Measurements from ENCODE around the gene MAPK11.

The MAPK11 gene

DNA sequence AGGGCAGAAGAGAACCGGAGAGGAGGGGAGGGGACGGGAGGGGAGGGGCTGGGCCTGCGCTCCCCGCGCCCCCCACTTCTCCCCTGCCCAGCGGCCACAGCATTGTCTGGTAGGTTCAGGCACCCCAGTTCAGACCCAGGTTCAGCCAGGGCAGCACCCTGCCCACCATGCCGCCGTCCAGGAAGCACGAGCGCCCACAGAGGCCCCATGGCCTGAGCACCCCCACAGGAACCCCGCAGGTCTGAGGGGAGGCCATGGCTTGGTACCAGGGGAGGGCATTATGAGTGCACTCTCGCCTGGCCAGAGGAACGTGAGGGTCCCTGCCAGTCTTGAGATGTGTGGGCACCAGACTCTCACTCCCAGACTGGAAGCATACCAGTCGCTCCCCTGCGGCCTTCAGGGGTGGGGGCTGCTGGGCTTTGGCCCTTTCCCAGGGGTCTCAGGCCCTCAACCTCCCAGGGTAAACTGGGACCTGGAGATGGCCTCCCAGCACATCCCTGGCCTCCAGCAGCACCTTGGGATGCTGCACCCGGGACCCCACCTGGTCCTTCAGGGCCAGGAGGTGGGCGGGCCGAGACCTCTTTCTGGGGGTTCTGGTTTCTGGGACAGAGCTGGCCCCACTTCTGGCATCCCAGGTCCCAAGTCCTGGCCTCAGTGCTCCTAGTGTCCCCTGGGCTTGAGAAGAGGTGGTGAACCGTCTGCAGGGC, 37.9 kb upstream of the MAPK11 start:
- no peak for DNase-seq

DNA sequence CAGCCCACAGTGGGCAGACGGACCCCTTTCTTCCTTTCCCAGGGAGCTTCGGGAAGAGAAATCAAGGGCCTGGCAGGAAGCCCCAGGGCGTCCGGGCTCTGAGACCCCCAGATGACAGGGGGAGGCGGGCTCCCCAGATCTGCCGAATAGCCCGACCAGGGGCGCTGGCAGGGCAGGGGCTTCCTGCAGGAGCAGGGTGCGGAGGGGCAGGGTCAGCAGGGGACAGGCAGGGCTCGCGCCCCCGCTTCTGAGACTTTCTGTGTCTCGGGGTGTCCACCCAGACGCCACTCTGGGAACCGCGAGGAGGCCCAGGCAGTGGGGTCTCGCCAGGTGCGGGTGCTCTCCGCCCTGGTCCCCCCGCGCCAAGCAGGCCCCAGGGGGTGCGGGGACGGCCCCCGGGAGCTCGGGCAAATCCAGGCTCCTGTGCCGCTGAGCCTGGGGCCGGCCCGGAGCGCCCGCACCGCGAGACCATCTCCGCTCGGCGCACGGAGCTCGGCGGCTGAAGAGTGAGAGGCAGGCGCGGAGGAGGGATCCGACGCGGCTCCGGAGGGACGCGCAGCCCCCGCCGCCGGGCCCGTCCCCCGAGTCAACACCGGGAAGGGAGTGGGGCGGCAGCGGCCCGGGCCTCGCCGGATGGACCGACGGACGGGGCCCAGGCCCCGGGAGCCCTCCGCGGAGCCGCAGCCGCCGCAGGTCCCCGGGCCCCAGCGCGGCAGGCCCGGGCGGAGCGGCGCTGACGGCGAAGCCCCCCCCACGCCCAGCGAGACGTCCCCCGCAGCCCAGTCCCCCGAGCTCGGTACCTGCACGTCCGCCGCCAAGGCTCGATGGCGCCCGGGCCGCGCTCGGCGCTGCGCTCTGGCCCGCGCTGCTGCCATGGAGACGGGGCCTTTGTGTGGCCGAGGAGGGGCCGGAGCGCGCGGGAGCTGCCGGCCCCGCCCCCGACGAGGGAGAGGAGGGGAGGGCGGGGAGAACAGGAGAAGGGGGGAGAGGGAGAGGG, 36.9 kb upstream of the MAPK11 start, which contains the start of gene PLXNB2:
Gene PLXNB2, minus strand, starts transcription at position 894 of the 997 bp plus-strand sequence. CDS start 17,062 bp downstream, outside the sequence.
- peak; percentile 67 for DNase-seq

DNA sequence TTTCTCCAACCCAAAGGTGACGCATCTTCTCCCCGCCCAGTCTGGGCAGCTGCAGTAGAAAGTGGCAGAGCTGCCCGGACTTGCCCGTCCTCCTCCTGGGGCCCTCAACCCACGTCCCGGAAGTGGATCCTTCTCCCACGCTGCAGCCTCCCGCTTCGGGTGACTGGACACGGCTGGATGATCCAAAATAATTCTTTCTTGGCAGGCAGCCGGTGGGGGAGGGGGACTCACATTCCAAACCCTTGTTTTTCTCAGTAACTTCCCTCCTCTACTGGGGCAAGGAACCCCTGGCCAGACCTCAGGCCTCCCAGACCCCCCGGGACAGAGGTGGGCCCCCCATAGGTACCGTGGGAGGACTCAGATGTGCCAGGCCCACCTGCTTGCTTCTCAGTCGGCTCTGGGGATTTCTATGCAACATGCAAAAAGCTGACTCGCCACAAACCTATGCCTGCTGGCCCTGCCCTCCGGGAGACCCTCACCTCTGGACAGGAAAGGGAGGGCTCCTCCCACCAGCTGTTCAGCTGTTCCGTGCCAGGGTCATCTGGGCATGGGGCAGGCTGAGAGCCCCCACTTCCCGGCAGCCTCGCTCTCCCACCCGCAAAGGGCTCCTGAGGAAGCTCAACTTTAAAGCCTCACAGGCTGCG, 35.9 kb upstream of the MAPK11 start:
- peak; percentile 86 for DNase-seq

DNA sequence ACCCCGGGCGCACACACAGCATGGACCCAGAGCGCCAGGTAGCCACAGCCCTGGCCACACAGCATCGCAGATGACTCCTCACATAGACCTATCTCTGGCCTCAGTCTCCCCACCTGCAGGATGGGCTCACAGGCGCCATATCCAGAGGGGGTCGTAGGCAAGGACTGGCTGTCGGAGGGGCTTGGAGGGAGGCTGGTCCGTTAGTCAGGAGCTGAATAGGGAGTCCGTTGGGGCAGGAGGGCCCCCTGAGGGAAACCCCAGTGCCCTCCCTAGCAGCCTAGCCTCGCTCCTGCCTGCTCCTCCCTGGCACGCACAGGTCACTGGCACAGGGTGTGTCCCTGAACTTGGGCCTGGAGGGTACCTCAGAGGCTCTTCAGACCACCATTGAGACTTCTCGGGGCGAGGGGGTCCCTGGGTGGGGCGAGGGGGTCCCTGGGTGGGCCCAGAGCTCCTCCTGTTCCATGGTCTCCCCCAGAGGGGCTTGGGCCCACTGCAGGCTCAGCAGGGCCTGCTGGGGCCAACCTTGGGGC, 35.3 kb upstream of the MAPK11 start:
- no peak for DNase-seq

DNA sequence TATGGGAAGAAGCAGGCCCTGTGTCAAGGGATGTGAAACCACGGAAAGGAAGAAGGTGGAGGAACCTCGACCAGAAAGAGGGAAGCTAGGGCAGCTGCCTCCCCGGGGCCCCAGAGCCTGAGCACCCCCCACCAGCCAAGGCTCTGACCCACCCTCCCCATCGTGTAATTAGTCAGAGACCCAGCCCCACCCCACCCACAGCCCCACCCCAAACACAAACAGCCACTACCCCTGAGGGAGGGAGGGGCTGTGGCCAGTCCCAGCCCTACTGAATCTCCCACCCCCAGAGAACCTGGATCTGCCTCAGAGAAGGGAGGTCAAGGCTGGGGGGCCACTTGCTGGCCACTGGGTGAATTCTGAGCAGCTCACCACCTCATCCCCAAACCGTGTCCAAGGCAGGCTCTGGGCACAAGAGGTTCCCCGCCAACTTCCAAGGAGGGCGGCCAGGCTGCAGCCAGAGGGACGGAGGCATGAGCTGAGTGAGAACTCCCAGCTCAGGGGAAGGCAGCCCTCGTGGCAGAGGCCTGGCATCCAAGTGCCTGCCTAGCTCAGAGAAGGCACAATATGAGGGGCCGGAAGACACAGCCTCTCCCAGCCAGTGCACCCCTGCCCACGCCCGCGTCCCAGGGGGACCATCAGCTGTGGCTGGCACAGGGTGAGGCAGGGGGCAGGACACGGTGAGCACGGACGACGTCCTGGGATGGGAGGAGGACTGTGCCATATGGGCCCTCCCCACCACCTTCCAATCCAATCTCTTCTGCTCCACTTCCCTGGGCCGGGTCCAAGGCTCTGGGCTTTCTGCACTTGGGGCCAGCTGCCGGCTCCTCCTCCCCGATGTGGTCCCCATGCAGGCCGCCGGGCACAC, 34.6 kb upstream of the MAPK11 start:
- DNase-seq, result no peak

DNA sequence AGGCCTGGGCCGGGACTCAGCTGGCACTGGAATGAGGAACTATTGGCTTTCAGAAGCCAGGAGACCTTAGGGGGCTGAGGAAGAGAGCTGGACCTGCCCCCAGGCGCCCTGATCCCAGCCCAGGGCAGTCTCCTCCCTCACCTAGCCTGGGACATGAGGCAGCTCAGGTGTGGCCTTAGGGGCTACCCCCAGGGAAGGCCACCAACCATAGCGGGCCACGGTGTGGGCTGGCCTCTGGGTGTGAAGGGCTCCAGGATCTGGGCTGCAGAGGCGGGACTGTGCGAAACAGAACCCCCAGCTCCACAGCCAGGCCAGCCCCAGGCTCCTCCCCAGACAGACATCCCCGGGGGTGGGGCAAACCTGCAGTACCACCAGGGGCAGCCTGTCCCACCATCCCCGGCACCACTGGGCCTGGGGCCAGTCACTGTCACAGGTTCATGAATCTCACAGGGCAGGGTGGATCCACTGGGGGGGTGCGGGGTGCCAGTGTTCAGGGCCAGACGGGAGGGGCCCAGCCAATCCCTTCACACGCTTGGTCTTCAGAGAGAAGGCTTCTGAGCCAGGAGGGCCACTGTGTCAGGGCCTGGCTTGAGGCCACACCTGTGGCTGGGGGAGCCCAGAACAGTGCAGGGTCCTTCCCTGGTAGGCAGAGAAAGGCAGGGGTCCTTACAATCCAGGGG, 33.8 kb upstream of the MAPK11 start:
- DNase-seq, result no peak

DNA sequence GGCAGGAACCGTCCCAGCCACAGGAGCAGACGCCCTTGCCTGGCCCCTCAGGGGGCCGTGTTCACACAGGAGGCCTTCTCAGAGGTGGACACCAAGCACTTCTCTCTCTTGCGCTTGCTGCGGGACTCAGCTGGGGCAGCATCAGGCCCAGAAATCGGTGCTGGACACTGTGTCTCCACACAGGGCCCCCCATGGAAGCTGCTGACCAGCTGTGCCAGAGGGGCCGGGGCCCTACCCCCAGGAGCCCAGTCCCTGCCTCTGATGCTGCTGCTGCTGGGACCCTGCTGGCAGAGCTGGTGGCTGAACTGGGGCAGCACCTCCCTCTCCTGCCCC, 33.3 kb upstream of the MAPK11 start:
- no peak for DNase-seq

DNA sequence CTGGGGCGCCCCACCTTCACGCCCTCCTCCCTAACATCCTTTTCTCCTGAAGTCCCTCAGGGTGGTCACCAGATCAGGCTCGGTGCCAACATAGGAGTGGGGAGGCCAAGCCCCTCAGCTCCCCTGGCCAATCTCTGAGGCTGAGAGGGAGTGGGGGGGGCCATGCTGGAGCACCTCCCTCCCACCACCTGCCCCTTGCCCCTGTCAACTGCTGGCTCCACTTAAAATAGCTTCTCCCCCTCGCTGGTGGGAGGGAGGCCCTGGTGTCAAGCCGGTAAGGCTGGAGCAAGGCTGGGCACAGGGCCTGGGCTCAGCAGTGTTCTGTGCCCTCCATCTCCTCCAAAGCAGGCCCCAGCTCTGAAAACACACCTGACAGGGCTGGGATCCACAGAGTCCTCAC, 32.4 kb upstream of the MAPK11 start:
- no peak for DNase-seq

DNA sequence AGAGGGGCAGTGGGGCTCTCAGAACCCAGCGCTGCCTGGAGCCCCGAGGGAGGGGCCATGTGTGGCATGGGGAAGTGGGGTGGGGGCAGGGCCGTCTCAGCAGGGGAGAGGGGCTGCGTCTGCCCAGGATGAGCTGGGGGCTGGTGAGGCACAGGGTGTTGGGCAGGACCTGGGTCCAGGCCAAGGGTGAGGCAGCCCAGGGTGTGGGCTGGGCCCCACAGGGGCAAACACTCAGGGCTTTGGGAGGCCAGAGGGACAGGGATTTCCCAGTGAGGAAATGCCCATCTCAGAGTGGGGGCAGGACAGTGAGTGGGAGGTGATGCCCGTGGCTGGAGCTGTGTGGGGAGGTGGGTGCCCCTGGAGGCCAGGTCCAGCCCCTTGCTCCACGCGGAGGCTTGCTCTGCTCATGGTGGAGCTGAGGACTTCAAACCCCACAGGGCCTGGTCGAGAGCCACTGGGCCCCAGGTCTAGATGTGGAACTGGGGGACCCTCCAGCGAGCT, 31.9 kb upstream of the MAPK11 start:
- DNase-seq, result no peak

DNA sequence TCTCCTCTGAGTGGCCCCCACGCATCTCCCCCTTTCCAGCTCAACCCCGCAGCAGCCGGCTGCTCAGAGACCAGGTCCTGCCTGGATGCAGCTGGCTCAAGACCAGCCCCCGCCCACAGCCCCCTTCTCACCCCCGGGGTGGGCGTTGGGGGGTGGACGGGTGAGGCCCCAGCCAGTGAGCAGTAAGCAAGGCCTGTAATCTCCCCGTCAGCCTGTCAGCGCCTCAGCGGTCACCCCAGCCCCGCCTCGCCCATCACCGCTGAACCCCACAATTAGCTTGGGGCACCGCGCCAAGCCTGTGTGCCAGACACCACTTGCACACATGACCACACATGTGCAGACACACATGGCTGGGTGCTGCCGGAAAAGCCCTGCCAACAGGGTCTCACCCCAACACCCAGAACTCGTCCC, 31.4 kb upstream of the MAPK11 start:
- DNase-seq, result peak; percentile 62

DNA sequence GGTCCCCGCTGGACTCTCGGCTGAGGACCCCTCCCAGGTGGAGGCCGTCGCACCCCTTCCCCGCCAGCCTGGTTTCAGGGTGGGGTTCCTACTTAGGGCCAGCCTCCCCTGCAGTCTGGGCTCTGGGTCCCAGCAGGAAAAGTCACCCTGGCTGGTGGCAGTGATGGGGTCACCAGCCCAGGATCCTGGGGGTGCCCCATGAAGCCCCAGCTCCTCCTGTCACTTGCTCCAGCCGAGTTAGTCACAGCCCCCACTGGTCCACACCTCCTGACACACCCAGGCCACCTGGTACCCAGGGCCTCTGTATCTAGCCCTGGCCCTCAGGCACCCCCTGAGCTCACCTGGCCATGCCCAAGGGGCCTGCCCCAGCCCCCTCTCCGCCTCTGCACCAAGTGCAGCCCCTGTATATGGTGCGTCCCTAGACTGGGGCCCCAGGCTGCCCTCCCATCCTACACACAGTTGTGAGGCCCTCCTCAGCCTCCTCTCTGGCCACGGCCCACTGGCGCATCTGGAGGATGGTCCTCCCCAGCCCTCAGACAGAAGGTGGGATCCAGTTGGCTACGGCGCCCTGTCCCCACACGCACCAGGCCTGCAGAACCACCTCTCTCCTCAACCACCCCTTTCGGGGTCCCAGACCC, 30.6 kb upstream of the MAPK11 start:
- DNase-seq, result no peak

DNA sequence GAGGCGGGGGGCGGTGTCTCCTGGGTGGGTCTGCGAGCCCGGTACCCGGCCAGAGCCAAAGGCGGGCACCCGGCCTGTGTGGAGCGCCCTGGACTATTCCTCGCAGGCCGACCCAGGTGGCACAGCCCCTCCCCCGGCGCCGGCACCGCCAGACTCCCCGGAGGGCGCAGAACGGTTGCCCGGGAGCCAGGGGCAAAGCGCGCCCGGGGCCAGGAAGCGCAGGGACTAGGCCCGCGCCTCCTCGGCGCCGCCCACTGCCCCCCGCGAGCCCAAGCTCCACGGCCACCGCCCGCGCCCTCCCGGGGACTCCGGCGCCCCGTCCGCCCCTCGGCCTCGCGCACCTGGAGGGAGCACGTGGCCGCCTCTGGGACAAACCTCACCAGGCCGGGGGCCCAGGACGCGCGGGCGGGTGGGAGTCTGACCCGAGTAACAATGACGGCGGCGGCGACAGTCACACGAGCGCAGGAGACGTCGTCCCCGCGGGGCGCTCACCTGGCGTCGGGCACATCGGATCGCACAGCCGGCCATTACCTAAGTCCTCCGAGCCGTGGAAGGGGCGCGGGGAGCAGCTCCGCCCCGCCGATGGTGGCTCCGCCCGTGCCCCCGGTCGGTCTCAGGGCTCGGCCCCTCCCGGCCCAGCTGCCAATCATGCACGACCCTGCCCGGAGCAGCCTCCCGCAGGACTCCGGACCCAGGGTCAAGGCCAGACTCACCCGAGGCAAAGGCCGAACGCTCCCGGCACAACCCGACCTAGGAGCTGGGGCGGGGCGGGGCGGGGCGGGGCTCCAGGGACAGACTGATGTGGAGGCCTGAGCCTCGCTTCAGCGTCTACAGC, 29.8 kb upstream of the MAPK11 start:
- DNase-seq, result no peak

DNA sequence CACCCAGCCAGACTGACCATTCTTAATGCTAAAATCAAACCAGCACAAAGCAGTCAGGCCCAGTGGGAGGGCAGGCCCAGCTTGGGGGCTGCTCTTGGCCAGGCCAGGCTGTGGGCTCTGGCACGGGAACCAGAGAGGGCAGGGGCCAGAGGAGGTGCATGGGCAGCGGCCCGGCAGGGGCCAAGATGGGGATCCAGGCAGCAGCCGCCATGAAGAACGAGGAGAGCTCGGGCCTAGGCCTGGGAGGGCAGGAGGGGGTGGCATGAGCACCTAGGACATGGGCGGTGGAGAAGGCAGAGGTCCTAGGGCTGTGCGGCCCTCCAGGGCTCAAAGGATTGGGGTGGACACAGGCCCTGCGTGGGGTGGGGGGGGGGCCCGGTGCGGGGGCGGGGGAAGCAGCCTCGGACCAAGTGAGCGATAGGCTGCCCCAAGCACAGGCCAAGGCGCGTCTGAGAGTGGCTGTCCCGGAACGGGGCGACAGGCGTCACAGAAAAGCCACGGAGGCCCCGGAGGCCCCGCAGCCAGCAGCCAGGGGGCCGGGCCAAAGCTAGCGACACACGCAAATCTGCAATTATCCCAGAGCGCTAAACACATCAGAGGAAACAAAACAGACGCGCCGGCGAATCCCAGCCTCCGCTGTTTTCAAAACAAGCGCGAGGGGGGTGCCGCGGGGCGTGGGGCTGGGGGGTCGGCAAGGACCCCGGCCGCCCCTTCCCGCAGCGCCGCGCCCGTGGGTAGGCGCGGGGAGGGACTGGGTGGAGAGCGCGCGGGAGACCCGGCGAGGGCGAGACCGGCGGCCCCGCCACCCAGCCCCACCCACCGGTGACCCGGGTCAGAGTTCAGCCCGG, 29.0 kb upstream of the MAPK11 start:
- no peak for DNase-seq

DNA sequence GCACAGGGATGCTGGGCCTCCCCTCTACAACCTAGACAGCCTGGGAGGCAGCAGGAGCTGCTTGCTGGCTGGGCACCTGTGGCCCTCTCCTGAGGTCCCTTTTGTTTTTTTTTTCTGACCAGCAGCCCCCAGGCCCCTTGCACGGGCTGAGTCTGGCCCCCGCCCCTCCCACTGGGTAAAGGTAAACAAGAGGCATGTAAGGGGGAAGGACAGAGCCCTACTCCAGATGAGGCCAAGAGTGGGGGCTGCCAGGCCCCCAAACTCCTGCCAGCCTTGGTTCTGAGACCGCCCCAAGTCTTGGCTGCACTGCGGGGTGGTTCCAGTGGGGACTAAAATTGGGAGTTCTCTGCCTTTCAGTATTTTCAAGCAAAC, 28.1 kb upstream of the MAPK11 start:
- DNase-seq, result no peak

DNA sequence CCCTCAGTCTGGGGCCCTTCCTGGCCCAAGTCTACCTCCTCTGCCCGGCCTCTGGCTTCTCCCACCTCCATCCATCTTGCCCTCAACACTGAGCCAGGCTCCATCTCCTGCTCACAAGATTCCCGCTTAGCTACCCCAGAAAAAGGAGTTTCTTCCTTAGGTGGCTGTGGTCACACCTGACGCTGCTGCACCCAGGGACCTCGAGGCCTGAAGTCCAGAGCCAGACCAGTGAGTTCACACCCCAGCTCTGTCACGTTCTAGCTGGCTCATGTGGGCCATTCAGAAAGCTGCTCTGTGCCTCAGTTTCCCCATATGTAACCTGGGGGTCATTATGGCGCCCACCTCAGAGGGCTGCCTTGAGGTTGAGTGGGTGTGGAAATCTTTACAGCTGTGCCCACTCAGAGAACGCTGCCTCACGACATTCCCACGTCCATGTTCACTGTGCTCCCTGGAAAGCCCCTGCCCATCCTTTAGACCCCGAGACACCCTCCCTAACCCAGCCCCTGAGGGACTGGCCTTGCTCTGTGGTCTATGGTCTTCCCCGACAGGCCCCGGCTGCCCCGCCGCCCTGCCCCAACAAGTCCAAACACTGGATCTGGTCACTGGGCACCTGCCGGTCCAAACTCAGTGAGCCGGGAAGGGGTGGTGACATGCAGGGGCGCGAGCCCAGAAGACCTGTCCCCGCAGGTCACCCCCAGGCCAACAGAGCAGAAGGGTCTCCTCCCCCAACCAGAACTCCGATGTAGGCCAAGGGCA, 27.5 kb upstream of the MAPK11 start:
- no peak for DNase-seq

DNA sequence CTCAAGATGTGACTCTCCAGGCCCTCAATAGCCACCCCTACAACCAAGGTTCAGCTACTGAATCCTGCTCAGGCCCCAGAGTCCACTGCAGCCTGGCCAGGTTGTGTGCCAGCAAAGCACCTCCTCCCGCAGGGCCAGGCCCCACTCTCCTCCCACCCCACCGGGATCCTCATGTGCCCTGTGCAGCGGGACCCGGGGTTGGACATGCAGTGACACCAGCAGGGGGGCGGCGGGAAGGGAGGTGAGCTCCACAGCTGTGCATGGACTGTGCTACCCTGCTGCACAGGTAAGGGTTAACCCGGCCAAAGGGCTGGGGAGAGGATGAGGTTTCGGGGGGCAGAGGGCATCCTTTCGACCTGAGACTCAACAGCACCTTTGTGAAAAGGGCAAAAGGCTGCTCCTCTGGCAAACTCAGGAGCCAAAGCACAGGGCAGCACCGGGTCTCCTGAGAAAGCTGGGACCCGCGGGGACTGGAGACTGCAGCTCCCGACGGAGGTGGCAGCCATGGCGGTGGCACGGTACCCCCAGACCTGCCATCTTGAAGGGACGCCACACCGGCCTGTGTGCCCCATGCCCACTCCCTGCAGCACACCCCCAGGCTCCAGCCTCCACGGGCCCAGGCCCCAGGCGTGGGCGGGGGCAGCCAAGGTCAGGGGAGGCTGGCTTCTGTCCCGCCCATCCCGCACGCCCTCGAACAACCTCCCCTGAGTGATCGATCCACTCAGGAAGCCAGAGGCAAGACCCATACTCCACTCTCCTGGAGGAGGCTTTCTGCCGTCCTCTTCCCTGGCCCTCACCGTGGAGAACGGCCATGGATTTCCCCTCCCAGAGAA, 26.7 kb upstream of the MAPK11 start:
- no peak for DNase-seq

DNA sequence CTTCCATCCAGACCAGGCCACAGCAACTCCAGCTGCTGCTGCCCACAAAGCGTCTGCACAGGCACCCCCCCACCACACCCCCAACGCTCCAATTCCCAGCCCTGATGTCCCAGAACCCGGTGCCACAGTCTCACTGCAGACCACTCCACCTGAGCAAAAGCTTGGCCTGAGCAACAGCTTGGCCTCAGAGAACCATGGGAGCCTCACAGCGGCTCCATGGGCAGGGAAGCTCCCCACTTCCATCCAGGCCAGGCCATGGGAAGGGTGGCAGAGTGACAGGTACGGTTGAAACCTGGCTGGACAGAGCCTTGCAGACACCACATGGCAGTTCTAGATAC, 24.1 kb upstream of the MAPK11 start:
- no peak for DNase-seq

All from NCI-H1105 treated with DMSO at 0.1 percent for 48 hours (cell line).